MM.1S (cell line): ENCODE measurements around the gene BCL11B.

Experiments used
- DNase-seq: peaks from one replicate; pipeline ENCODE4 v3.0.0-alpha.2; 2015
- H2AFZ ChIP-seq: fragments of 300-600 bp; sonication (generic); 2 replicates; pipeline ENCODE4 v1.6.0; 2016; ENCODE audit warnings: antibody characterized with exemption, low read length
- H3F3A ChIP-seq: fragments of 300-600 bp; sonication (generic); 2 replicates; pipeline ENCODE4 v1.6.1; 2016; ENCODE audit warnings: mild to moderate bottlenecking, antibody characterized with exemption, low read length, moderate library complexity, mixed read lengths; ENCODE audit not compliant: insufficient read depth
- H3K27ac ChIP-seq: fragments of 300-600 bp; sonication (generic); 2 replicates; pipeline ENCODE4 v1.5.1; 2016; ENCODE audit warnings: mild to moderate bottlenecking, low read length
- H3K27me3 ChIP-seq: fragments of 300-600 bp; sonication (generic); replicated peaks from 2 replicates; pipeline ENCODE4 v1.6.0; 2016; ENCODE audit warnings: low read length; ENCODE audit not compliant: insufficient read depth
- H3K36me3 ChIP-seq: fragments of 300-600 bp; sonication (generic); replicated peaks from 2 replicates; pipeline ENCODE4 v1.6.1; 2016; ENCODE audit warnings: mild to moderate bottlenecking, low read length, mixed read lengths; ENCODE audit not compliant: insufficient read depth
- H3K4me1 ChIP-seq: fragments of 300-600 bp; sonication (generic); 2 replicates; pipeline ENCODE4 v1.6.1; 2016; ENCODE audit warnings: low read length, mixed read lengths
- H3K4me2 ChIP-seq: fragments of 300-600 bp; sonication (generic); 2 replicates; pipeline ENCODE4 v1.6.0; 2016; ENCODE audit warnings: low read depth, low read length
- H3K4me3 ChIP-seq: fragments of 300-600 bp; sonication (generic); 2 replicates; pipeline ENCODE4 v1.5.1; 2016; ENCODE audit warnings: low read length, mixed read lengths
- H3K79me2 ChIP-seq: fragments of 300-600 bp; sonication (generic); 2 replicates; pipeline ENCODE4 v1.6.1; 2016; ENCODE audit warnings: mixed run types, low read length, mixed read lengths
- H3K9ac ChIP-seq: fragments of 300-600 bp; sonication (generic); 2 replicates; pipeline ENCODE4 v1.6.1; 2016; ENCODE audit warnings: low read length, mixed read lengths
- H3K9me2 ChIP-seq: fragments of 300-600 bp; sonication (generic); replicated peaks from 2 replicates; pipeline ENCODE4 v1.6.1; 2016; ENCODE audit warnings: mild to moderate bottlenecking, low read length, mixed read lengths; ENCODE audit not compliant: insufficient read depth
- H3K9me3 ChIP-seq: fragments of 300-600 bp; sonication (generic); replicated peaks from 2 replicates; pipeline ENCODE4 v1.6.1; 2016; ENCODE audit warnings: mild to moderate bottlenecking, low read length, mixed read lengths; ENCODE audit not compliant: insufficient read depth
- H4K20me1 ChIP-seq: fragments of 300-600 bp; sonication (generic); 2 replicates; pipeline ENCODE4 v1.6.1; 2016; ENCODE audit warnings: mild to moderate bottlenecking, low read length, moderate library complexity, mixed read lengths; ENCODE audit not compliant: insufficient read depth
- CTCF ChIP-seq: fragments of 300-600 bp; sonication (generic); IDR thresholded peaks from 2 replicates; pipeline ENCODE4 v1.5.1; 2016; ENCODE audit warnings: antibody characterized with exemption, low read length, mixed read lengths
- EZH2 ChIP-seq: fragments of 300-600 bp; sonication (generic); optimal IDR thresholded peaks from 2 replicates; pipeline ENCODE3; 2017; ENCODE audit warnings: low read depth, mild to moderate bottlenecking, antibody characterized with exemption, low read length, mixed read lengths
- EZH2phosphoT487 ChIP-seq: fragments of 300-600 bp; sonication (generic); IDR thresholded peaks from 2 replicates; pipeline ENCODE4 v1.6.1; 2018; ENCODE audit warnings: antibody characterized with exemption, low read length

BCL11B gene

GRCh38 chr14:99206090-99206489 is 65.9 kb downstream of the BCL11B start:
- H3K4me2 ChIP-seq: no peak overlapping the region
- no peak overlapping the region for H3K4me3 ChIP-seq
- H4K20me1 ChIP-seq: no peaks in the 10 kb centered on the region
- TF ChIP-seq EZH2phosphoT487 (no peak), CTCF (no peak), EZH2 (no peak)
- no peak overlapping the region for H3K9ac ChIP-seq
- no peaks in the 10 kb centered on the region for H3F3A ChIP-seq
- H3K9me3 ChIP-seq: no peaks in the 10 kb centered on the region
- H3K27ac ChIP-seq: no peak overlapping the region
- no peaks in the 10 kb centered on the region for H3K9me2 ChIP-seq
- no peaks in the 10 kb centered on the region for H3K79me2 ChIP-seq
- no peaks in the 10 kb centered on the region for H3K36me3 ChIP-seq
- H3K27me3 ChIP-seq: no peaks in the 10 kb centered on the region
- H2AFZ ChIP-seq: no peak overlapping the region
- DNase-seq: no peak
- H3K4me1 ChIP-seq: no peaks in the 10 kb centered on the region

GRCh38 chr14:99205086-99205688 is 66.8 kb downstream of the BCL11B start:
- Histone ChIP-seq H4K20me1 (no peaks in the 10 kb centered on the region), H3K4me2 (no peak overlapping the region), H2AFZ (no peak overlapping the region), H3K9ac (no peak overlapping the region), H3K36me3 (no peaks in the 10 kb centered on the region), H3K9me3 (no peaks in the 10 kb centered on the region), H3K79me2 (no peaks in the 10 kb centered on the region), H3K27me3 (no peaks in the 10 kb centered on the region), H3K9me2 (no peaks in the 10 kb centered on the region), H3K27ac (no peak overlapping the region), H3F3A (no peaks in the 10 kb centered on the region), H3K4me1 (no peaks in the 10 kb centered on the region), H3K4me3 (no peak overlapping the region)
- no peak for DNase-seq
- TF ChIP-seq EZH2phosphoT487: no peak
- no peak for TF ChIP-seq CTCF
- no peak for TF ChIP-seq EZH2

- no peaks in the 10 kb centered on the region for H3K4me1 ChIP-seq
Observed at GRCh38 chr14:99203801-99204200, 68.2 kb downstream of the BCL11B start.

More at GRCh38 chr14:99203801-99204200, 68.2 kb downstream of the BCL11B start:
- Histone ChIP-seq H4K20me1 (no peaks in the 10 kb centered on the region), H3K27ac (no peak overlapping the region), H3K9ac (no peak overlapping the region), H2AFZ (no peak overlapping the region), H3F3A (no peaks in the 10 kb centered on the region), H3K27me3 (no peaks in the 10 kb centered on the region), H3K4me2 (no peak overlapping the region), H3K9me2 (no peaks in the 10 kb centered on the region), H3K36me3 (no peaks in the 10 kb centered on the region), H3K79me2 (no peaks in the 10 kb centered on the region), H3K9me3 (no peaks in the 10 kb centered on the region), H3K4me3 (no peak overlapping the region)
- TF ChIP-seq CTCF (no peak), EZH2phosphoT487 (no peak), EZH2 (no peak)
- DNase-seq: no peak
